ENCODE data around the gene WWC1.
"Not testable (repeated sequence)": the region's sequence is repeated elsewhere in the genome, so short reads cannot be mapped to it uniquely, and the experiment has no call there.

WWC1 gene

DNA sequence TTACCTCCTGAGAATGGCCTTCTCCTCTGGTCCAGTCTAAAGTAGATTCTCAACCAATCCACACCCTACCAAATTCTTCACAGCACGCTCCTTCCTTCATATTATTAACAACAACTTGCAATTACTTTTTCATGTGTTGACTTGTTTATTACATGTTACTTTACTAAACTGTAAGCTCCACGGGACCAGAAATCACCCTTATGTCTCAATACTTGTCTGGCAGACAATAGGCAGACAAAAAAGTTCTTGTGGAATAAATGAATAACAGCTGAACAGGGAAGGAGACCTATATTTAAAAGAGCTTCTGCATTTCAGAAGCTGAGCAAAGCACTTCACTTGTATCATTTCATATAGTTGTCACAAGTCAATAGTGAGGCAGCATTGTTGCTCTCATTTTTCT, 5.7 kb upstream of the WWC1 start:
- DNase-seq (ENCODE audit: extremely low spot score, insufficient read length, low read depth) (no peak), FAIRE-seq (no peak)

DNA sequence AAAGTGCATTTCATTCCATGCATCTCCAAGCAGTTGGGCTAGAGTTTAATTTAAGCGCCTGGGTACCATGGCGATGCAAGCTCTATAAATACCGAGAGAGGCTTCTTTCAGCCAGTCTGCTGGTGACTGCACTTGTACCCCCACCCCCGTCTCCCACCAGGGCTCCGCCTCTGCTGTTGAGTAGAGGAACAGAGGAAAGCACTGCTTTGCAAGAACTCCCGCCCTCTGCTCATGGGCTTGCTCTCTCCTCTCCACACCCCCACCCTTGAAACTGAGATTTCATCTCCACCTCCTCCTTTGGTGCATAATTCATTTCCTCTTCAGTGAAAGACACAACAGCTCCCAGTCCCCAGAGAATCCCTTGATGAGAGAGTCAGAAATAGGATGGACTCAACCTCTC, 5.1 kb upstream of the WWC1 start:
- FAIRE-seq, result peak; percentile 9

DNA sequence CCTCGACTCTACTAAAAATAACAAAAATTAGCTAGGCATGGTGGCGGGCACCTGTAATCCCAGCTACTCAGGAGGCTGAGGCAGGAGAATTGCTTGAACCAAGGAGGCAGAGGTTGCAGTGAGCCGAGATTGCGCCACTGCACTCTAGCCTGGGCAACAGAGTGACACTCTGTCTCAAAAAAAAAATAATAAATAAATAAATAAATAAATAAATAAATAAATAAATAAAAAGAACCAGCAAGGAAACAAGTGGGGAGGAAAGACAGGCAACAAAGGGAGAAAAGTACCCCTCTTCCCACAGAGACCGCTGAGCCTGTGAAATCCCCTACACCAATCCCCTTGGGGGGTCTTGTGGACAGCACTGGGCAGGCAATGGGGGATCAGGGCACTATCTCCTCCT, 4.6 kb upstream of the WWC1 start:
- FAIRE-seq, result not testable (repeated sequence)

More for the DNA sequence above, 5.1 kb upstream of the WWC1 start:
- no peak for DNase-seq (ENCODE audit: extremely low spot score, insufficient read length, low read depth)

DNA sequence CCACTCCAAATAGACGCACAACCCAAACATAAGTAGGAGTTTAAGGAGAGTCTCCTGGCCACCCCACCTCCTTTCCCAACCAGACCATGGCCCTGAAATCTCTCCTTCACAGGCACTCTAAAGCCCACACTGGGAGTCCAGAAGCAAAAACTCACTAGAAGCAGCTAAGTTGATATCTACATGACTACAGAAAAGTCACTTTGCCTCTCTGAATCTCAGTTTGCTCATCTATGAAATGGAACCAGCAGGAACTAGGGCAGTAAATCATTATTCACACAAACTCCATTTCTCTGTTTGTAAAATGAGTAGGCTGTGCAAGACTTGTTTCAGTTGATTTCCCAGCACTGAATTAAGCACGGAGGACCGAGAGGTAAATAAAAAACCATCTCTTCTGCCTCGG, 4.1 kb upstream of the WWC1 start:
- DNase-seq (ENCODE audit: extremely low spot score, insufficient read length, low read depth) (no peak), FAIRE-seq (no peak)

More for the DNA sequence above, 4.6 kb upstream of the WWC1 start:
- DNase-seq (ENCODE audit: extremely low spot score, insufficient read length, low read depth), result not testable (repeated sequence)

DNA sequence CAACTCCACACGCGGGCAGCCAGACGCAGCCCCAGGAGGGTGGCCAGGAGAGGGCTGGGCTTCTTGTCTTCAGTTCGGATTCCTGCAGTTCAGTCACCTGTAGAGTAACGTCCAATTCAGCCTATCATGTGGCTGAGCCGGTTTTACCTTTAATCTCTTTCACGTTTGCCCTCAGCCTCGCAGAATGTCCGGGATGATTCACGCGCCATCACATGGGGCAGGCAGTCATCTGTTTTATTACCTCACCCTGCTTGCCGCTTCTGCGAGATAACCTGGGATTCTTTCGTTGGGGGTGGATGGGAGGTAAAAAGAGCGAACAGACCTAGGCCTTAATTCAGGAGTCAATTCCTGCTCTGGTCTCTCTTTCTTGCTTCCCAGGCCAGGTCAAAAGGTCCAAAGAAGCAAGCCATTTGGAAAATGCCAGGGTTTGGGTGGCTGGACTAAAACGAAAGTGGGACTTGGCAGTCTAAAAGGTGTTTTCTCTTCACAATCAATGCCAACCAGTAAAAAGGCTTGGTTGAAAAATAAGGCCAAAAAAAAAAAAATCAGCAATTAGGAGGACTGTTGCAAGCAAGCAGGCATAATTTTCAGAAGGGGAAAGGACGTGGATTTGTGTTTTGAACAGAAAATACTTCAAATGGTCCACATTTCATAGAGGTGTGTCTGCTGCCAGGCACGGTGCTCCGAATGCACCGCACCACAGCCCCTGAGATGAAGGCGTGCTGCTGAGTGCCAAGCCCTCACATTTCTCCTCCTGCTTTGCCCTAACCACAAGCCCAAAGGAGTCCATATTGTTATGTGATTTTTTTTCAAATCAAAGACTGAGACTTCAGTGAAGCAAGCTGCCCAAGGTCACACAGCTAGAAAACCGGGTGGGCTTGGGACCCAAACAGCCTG, 2.8 kb upstream of the WWC1 start:
- no peak for FAIRE-seq
- DNase-seq (ENCODE audit: extremely low spot score, insufficient read length, low read depth), result no peak

DNA sequence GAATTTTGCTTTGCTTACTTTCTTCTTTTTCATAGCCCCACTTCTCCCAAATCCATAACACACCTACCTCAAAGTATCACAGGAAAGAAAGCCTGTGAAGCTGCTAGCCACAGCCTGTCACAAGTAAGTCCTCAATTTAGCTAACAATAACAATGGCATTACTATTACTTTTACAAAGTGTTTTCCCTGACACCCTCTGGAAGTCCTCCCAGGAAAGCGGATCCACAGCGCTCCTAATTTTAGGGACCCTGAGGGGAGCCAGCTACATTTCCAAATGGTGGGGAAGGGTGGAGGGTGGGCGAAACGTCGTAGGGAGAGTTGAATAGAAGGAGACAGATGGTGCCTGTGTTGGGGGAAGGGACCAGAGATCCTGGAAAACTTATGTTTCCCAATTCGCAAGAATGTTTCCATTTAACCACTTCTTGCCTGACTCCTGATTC, 523 bp upstream of the WWC1 start:
- DNase-seq (ENCODE audit: extremely low spot score, insufficient read length, low read depth) (no peak), FAIRE-seq (no peak)

DNA sequence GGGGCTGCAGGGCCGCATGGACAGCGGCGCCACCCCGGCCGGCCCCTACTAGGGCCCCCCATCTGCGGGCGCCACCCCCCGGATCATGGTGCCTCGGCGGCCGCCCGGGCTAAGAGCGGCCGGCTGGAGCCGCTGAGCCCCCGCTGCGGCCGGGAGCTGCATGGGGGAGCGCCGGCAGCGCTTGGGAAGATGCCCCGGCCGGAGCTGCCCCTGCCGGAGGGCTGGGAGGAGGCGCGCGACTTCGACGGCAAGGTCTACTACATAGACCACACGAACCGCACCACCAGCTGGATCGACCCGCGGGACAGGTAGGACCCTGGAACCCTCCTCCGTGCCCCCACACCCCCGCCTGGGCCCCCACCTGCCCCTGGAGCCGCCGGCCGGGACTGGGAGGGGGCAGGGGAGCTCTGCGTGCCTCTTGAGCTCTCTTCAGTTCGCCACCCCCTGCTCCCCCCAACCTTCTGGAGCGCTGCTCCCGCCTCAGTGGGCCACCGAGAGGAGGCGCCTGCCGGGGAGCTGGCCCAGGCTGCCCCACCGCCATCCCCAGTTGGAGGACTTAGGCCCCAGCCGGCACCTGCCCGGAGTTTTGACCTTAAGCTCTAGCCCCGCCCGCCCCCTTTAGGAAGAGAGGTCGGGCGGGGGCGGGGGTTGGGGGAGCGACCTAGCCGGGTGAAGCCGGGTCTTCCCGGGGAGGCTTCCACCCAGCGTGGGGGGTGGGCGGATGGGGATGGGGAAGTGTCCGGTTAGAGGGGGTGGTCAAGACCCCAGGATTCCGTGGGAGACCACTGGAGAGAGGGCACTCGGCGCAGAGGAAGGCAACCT, 730 bp downstream of the WWC1 start:
- DNase-seq (ENCODE audit: extremely low spot score, insufficient read length, low read depth), result no peak
- no peak for FAIRE-seq

DNA sequence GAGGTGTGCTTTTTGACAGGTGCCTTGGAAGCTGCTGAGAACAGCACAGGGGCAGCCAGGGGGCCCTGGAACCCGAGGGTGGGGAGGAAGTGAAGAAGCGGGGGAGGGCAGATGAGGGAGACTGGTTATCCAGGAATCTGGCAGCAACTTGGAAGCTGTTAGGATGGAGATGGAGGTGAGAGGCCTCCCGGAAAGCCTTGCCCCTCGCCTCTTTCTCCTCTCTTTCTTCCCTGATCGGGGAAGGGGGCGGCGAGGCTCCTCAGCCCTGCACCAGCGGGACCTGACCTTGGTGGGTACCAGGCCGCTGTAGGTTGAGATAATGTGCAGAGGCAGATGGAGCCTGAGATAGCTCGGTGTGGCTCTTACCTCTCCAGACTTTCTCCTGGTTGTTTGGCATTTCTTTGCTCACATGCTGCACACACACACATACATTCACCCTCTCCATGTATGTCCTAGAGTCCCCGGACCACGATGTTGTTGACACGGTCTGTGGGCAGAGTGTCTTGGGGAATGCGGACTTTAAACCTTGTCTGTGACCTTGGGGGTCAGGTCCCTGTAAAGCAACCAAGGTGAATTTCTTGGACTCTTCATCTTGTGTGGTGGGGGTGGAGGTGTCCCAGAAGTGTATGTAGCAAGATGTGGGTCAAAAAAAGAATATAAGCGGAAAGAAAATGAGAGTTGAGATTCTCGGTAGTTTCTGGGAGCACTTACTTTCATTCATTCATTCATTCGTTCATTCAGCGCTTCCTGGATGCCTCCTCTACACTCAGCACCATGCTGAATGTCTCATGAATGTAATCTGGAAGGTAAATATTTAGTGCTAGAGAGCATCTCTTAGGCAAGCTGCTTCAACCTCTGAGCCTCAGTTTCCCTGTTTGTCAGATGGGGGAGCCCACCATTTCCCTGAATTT, 1.6 kb downstream of the WWC1 start:
- DNase-seq (ENCODE audit: extremely low spot score, insufficient read length, low read depth), result no peak
- FAIRE-seq, result no peak

DNA sequence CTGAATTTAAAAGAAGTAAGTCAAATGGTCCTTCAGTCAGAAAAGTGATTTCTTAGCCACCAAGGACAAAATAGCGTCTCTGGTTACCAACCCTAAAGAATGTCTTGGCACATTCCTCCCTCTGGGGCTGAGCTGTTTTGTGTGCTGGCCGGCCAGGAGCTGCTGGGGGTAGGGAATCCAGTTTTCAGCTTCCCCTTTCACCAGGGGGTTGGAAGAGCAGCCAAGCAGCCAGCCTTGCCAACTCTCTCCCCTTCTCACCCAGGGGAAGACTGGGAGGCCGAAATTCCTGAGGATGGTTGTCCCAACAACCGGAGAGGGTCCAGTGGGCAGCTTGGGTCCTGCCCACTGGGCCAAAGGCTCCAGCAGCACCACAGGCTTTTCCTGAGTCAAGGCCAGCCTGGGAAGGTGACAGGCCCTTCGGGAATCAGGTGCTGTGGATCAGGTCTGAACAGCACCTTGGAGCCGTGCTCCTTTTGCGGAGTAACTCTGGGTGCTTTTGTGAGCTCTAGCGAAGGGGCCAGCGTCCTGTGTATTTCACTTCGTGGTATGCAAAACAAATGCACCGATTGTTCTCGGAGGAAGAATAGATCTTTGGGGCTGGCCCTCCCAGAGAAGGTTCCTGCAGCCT, 4.2 kb downstream of the WWC1 start:
- DNase-seq (ENCODE audit: extremely low spot score, insufficient read length, low read depth), result no peak
- FAIRE-seq, result no peak

DNA sequence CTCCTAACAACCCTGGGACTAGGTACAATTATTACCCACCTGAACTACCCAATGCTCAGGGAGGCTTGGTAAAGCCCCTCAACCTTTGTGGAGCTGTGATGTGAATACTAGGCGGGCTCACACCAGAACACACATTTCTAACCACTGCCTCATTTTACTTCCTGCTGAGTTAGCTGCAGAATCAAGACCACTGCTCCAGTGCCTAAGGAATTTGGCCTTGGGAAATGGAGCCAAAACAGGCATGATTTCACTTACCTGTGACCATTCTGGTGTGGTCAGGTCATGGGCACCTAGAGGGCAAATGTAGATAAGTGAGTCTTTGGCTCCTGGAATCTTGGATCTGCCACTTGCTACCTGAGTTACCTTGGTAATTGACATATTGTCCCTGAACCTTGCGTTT, 5.2 kb downstream of the WWC1 start:
- no peak for FAIRE-seq

DNA sequence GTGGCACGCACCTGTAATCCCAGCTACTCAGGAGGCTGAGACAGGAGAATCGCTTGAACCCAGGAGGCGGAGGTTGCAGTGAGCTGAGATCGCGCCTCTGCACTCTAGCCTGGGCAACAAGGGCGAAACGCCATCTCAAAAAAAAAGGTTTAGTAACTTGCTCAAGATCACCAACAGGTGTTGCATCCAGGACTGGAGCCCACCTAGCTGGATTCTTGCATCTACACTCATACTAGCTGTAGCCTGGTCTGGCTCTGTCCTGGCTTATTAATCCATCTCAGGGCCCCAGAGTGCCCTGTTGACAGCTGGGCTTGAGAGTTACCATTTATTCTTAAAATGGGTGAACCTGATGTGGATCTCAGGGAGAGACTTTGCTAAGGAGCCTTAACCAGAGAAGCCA, 7.5 kb downstream of the WWC1 start:
- no peak for FAIRE-seq
- no peak for DNase-seq (ENCODE audit: extremely low spot score, insufficient read length, low read depth)

More for the DNA sequence above, 5.2 kb downstream of the WWC1 start:
- DNase-seq (ENCODE audit: extremely low spot score, insufficient read length, low read depth), result no peak

DNA sequence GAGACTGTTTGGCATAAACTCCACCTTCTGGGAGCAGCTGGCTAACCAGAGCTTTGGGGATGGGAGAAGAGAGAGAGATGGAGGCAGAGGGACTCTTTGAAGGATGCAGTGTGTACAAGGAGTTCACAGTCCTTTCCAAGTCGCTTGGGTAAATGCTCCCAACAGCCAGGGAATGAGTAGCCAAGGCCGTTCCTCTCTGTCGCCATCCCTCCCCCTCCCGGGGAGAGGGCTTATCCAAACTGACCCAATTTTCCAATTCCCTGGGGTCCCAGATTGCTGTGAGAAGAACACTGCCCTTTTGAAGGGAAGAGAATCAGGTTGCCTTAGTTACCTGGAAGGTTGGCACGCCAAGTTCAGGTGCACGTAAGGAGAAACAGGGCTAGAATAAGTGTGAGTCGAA, 7.9 kb downstream of the WWC1 start:
- FAIRE-seq (no peak), DNase-seq (ENCODE audit: extremely low spot score, insufficient read length, low read depth) (no peak)

DNA sequence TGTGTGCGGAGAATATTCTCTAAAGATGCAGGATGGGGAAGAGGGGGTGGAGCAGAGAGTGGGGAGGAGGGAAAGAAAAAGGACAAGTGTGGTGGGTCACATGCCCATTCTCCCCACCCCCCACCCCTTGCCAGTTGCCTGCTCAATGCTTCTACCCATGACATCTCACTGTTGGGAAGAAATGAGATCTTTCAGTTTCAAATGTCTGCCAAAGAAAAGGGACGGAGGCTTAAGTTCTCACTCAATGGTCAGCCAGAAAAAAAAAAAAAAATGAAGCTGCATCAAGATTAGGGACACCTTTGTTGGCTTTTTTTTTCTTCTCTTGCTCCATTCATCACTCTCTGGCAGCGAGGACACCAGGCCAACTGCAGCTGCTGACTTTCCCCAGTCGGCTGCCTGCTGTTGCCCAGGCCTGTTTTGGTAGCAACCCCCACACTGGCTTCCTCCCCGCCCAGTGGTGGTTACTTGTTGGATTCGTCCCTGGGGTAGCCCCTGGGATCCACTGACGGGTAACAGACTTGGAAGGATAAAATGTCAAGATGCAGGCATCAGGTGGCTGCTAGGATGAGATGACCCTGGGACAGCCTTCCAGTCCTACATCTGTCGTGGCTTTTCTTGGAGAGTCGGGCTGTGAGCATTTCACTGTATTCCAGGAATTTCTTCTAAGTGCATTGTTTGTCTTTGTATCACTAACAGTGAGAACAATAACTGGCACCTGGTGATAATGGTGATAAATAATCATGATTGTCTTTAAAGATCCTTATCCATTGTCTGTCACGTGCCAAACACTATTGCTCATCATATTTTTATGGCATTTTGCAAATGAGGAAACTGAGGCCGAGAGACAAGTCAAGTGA, 9.1 kb downstream of the WWC1 start:
- DNase-seq (ENCODE audit: extremely low spot score, insufficient read length, low read depth) (no peak), FAIRE-seq (no peak)

DNA sequence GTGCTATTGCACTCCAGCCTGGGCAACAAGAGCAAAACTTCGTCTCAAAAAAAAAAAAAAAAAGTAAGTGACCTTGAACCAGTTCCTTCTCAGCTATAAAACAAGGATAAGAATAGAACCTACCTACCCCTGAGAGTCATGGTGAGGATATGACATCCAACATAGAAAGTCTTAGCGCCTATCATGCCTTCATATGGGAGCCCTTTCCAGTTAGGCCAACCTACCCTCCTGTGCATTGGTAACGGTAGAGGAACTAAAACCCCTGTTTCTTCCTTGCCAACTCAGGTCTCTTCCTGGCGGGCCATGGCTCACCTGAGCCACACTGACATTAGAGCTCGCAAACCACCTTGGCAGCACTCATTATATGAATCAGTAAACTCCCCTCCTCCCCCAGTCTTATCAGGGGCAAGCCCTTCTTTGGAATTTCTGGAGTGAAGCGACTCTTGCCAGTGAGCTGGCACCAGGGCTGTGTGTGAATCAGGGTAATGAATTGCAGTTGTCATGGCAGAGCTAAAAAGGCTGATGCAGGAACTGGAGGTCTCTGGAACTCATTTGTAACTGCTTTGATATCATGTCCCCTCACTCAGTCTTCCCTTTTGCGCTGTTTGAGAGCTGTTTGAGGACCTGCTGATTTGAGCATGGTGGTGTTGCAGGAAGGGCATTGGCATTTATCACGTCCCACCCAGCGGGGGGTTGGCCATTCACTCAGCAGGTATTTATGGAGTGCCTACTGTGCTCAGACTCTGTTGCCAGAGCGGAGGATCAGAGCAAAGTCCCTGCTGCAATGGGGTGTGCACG, 10.3 kb downstream of the WWC1 start:
- FAIRE-seq, result no peak
- DNase-seq (ENCODE audit: extremely low spot score, insufficient read length, low read depth), result no peak

DNA sequence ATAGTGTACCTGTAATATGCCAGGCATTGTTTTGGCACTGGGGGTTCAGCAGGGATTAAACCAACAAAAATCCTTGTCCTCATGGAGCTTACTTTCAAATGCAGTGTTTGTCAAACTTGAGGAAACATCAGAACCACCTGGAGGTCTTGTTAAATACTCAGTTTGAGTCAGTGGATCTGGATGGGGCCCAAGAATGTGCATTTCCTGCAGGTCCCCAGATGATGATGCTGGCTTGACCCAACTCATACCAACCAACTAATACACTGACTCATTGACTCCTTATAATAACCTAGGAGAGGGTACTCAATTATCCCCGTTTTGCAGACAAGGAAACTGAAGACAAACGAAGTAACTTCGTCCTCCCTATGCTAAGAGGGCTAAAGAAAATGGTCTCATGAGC, 11.3 kb downstream of the WWC1 start:
- no peak for DNase-seq (ENCODE audit: extremely low spot score, insufficient read length, low read depth)
- FAIRE-seq, result no peak

DNA sequence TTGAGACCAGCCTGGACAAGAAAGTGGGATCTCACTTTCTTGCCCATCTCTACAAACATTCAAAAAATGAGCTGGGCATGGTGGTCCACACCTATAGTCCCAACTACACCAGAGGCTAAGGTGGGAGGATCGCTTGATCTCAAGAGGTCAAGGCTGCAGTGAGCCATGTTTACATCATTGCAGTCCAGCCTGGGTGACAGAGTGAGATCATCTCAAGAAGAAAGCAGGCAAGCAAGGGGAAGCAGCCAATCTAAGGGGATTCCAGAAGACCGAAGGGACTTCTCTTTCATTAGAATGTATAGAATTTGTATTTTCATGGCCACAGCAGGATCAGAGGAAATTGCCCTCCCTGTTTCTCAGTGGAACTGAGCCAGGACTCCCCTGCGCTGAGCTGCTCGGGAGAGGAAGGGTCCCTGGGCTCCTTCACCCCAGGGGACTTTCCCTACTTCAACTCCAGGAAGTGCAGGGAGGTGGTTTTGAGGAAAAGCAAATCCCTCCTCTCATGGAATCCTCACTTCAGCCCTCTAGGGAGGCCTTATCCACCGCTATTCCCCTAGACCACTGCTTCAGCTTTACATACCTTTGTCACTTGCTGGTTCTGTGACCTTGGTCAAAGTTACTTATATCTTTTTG, 12.1 kb downstream of the WWC1 start:
- DNase-seq (ENCODE audit: extremely low spot score, insufficient read length, low read depth), result no peak
- no peak for FAIRE-seq

DNA sequence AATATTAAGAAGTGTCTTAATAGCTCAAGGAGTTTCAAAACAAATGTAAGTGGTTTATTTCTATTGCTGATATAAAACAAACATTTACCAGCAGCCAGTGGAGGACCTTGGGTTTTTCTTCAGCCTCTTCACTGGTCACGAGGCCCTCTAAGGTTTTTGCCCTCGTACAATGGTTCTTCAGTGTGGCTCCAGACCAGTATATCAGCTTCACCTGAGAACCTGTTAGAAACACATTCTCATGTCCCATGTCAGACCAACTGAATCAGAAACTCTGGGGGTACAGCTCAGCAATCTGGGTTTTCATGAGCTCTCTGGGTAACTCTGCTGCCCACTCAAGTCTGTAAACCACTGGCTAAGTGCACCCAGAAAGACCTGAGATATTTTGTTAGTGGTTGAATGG, 12.9 kb downstream of the WWC1 start:
- FAIRE-seq (no peak), DNase-seq (ENCODE audit: extremely low spot score, insufficient read length, low read depth) (no peak)

DNA sequence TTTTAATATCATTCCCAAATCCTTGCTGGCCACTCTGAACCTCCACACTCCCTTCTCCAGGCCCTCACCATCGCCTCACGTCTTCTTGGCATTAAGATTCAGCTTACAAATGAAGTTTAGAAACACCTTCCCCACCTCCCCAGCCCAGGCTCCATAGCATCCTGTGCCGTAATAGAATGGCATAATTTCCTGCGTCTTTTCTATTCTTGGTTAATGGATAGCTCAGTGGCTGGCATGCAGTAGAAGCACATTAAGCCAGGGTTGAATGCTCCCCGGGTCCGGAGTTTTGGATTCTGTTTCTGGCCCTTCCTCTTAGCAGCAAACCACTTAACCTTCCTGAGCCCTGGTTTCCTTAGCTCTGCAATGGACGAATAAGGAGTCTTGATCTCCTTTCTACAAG, 13.8 kb downstream of the WWC1 start:
- DNase-seq (ENCODE audit: extremely low spot score, insufficient read length, low read depth), result no peak
- no peak for FAIRE-seq

Measured in GM18507 (cell line).